Daoy (cell line): ENCODE measurements around the gene UBE2G2. TPM values are rescaled to one million over a fixed set of nuclear protein-coding genes. Genes with fewer than 3 reads are reported as not detected.
A peak's percentile ranks its signal among the peaks of the same experiment; 100 is the strongest.

ENCODE experiments used
- DNase-seq: peaks from one replicate; pipeline ENCODE4 v3.0.0-alpha.2; 2015; ENCODE audit warnings: low read depth
- total RNA-seq: library from RNA; depleted of rRNA; stranded (reverse); fragments of >200 nt; shearing (Covaris generic); gene quantifications from 2 replicates; pipeline ENCODE4 v1.2.3, GENCODE V29; 2014

UBE2G2 gene
- total RNA-seq, 1 experiment from 2014 or later: 90.1 TPM

- no peak for DNase-seq
Measured at GRCh38 chr21:44790368-44790767, 11.3 kb downstream of the UBE2G2 start.

DNA sequence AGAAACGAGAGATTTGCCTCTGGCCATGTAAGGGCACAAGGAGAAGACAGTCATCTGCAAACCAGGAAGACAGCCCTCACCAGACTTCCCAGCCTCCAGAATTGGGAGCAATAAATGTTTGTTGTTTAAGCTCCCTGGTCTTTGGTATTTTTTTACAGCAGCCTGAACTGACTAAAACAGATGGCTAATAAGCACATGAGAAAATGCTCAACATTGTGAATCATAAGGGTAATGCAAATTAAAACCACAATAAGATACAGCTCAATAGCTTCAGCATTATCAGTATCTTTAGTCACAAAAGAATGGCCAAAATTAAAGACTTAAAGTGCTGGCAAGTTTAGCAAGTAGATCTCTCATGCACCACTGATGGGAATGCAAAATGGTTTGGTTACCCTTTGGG is 11.7 kb downstream of the UBE2G2 start:
- DNase-seq: no peak

DNA sequence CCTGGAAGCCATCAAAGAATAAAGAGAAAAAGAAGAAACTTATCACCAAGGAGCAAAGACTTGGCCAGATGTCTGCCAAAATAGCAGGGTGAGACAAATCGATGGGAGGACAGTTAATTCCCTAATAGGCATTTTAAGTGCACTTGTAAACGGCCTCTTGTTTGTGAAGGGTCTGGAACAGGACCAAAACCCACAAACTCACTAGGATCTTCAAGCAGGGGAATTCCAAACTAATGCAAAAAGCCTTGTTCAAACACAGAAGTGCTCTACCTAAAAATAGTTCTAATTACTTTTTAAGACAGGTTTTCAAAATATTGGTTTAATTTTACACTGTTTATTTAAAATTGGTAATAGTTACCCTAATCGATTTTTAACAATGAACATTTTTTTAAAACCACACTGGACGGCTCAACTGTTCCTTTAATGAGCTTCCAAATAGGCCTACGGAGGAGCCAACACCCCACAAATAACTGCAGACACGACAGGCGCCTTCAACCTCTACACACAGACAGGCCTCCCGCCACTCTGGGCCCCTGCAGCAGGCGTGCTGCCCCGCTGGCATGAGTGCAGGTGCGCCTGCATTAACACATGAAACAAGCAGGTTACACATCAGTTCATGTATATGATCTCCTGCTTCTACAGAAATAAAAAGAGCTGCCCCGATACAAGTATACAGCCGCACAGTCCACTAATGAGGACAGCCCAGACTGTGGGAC is 15.8 kb downstream of the UBE2G2 start:
- peak; percentile 42 for DNase-seq

GRCh38 chr21:44784810-44785209 is 16.8 kb downstream of the UBE2G2 start:
- DNase-seq: no peak

DNA sequence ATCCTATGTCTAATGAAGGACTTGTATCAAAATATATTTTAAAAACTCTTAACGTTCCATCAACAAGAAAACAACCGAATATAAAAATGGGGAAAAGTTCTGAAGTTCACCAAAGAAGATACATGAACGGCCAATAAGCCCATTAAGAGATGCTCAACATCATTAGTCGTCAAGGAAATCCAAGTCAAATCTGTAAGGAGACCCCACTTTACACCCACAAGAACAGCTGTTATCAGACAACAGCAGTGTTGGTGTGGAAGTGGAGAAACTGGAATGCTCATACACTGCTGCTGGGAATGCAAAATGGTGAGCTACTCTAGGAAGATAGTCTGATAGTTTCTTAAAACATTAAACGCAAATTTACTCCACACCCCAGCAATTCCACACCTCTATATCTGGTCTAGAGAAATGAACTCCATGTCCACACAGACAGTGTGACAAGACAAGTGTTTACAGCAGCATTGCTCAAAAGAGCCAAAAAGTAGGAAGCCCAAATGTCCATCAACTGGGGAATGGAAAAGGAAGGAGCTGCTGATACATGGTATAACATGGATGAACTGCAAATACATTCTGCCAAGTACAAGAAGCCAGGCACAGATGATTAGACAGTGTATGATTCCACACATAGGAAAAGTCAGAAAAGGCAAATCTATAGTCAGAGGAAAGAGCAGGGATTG is 18.5 kb downstream of the UBE2G2 start:
- DNase-seq: no peak

GRCh38 chr21:44780767-44781459 is 20.7 kb downstream of the UBE2G2 start:
- no peak for DNase-seq

GRCh38 chr21:44780137-44780502 is 21.5 kb downstream of the UBE2G2 start:
- no peak for DNase-seq

DNA sequence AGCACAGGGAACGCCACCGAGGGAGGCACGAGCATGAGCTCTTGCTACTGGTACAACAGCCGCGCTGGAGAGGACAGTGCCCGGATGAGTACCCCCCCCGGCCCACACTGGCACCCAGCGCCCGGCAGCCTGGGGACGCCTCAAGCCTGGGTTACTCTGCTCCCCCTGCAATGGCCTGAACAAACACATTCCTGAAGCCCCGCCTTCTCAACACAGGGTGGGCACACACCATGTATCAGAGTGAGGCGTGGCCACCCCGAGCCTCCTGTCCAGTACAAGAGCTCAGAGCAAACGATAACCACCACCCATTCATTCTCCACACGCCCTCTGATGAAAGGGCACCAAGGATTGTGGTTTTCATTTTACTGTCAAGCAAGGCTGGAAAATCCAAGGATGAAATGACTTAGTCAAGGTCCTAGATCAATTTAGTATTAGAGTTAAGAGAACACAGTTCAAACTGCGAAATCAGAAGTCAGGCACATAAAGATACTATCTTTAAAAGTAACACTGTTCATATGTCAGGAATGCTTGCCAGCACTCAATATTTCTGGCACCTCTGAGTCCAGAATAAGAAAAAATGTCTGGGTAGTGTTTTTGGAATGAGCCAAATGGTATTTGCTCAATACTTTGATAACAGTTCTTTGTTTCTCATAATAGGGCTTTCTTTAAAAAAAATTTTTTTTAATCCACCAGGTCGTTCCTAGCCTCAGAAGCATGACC is 22.0 kb downstream of the UBE2G2 start:
- DNase-seq: no peak

DNA sequence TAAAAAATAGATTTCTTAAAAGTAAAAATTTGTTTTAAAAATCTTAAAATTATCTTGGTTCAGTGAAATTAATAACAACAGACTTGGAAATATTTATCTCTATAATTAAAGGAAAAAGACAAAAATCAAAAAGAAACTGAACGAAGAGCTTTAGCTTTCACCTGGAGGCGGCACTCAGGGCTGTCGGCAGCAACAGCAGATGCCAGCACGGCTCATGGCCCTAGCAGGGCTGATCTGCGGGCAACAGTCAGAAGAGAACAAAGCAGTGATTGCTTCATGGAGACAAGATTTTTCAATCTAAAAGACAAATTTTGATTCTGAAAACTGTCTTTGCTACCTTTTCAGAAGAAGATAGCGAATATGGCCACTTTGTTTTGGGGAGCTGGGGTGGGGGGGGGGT is 22.6 kb downstream of the UBE2G2 start:
- no peak for DNase-seq

- no peak for DNase-seq
Measured at GRCh38 chr21:44778499-44778911, 23.1 kb downstream of the UBE2G2 start.

DNA sequence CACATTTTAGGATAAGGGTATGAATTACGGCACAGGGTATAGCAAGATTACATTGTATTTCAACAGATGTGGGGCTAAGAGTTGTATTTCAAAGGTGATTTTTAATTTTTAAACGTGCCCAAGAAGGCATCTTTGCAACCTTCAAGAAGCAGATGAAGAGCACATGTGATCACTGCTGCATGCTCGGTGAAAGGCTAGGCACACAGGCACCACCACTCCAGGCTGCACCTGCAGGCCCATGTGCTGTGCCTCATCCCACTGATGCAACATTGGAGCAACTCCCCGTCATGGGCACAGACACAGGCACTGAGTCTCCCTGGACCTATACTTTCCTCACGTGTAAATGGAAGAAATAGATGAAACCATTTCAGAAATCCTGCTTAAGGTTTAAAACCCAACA is 23.5 kb downstream of the UBE2G2 start:
- DNase-seq: no peak

DNA sequence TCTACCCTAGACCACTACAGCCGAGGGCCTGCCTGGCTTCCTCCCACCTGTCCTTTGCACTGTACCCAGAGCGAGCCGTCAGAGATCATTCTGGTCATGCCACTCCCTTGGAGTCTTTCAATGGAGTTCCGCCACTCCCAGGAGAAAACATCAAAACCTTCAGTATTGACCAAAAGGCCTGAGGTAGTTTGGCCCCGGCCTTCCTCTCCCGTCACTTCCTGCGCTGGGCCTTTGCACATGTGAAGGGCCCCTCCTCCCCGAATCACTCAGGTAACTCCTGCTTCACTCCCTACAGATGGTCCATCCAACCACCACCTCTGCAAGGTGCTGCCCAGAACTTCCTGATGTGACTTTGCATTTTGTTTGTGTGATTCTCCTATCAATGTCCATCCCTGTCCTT is 26.6 kb downstream of the UBE2G2 start:
- no peak for DNase-seq

DNA sequence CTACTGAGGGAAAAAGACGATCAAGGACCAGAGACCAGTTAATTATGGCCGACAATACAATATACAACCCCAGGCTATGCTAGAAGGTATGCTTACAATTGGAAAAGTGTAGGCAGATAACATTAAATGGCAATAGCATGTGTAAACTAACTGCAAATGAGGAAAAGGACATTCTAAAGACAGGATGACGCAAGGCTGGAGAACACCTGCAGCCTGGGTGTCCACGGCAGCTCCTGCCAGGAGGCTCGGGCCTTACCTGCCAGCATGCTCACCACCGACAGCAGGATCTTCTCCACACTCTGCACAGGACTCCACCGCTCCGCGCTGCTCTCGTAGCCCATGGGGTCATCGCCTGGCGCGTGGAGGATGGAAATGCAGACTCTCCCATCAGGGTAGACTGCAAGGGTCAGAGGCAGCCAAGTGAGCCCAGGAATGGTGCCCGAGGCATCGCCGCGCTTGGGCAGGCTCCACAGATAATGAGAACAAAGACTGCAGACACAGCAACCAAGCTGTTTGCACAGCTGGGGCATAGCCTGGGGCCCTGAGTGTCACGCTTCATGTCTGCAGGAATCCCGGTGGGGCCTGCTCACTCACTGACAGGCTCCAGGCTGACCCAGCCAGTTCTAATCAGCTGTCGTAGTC is 28.2 kb downstream of the UBE2G2 start:
- peak; percentile 43 for DNase-seq

- no peak for DNase-seq
Measured at GRCh38 chr21:44771896-44772525, 29.6 kb downstream of the UBE2G2 start.

DNA sequence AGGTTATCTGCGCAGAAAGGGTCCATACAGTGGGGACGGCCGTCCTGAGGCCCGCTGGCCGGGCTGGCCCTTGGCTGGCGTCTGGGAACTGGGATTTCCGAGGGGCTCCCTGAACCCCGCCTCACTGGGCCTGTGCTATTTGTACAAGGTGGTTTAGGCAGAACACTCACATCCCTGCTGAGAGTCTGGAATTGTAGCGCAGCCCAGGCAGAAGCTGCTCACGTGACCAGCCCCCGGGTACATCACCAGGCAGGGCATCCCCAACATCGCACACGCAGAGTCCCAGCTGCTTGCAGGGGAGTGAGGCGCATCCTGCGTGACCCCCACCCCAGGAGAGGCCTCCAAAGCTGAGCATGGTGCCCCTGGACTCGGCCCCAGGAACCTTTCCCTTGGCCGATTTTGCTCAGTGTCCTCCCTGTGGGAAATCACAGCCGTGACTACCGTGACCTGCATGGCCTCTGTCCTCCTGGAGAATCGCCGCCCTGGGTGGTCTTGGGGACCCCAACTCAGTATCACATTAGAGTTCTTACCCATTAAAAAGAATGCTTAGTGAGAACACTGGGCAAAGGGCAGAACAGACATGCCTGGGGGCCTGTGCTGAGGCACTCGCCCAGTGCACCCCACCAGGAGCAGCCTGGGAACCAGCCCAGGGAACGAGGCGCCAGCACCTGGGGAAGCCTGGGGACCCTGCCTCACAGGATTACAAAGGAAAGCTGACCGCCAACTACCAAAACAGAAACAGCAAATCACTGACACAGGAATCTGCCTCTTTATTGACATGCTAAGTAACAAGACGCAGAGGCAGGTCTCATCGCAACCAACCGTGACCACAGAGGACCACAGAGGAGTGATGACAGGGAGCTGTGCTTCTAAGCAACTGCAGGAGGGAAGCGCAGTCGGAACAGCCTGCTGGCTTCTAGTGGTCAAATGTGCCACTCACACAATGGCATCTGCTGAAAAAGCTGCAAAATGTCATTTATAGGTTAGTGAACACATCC is 33.5 kb downstream of the UBE2G2 start:
- no peak for DNase-seq

DNA sequence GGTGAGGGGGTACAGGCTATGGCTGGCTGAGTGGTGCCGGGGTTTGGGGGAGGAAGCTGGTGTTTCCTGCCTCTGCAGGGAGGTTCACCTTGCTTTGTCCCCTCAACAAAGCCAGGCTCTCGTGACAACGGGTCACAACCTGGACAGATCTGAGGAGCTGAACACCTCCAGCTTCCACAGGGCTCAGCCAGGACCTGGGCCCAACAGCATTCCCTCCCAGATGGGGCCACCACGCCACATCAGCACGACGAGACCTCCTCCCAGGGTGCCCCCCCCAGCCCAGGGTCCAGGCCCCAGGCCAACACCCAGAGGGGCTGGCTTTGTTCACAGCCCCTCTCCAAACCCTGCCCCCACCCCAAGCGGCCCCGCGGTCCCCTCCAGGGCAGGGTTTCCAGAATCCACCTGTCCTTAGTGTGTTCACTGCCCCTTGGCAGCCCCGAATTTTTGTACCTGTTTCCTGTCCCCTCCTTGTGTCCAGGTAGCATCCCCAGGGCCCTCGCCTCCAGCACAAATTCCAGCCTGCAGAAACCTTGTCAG is 34.7 kb downstream of the UBE2G2 start:
- DNase-seq: no peak

GRCh38 chr21:44766014-44766817 is 35.4 kb downstream of the UBE2G2 start:
- no peak for DNase-seq

- DNase-seq: peak; percentile 84
Measured at GRCh38 chr21:44765231-44766013, 36.2 kb downstream of the UBE2G2 start.
